GM12878 (cell line): ENCODE data around the gene SUPT7L. TPM values are rescaled to one million over a fixed set of nuclear protein-coding genes. Genes with fewer than 3 reads are reported as not detected.

Experiments
- ATAC-seq: fragments of 200-7000 bp; cut with Tn5 transposase; 3 replicates; pipeline ENCODE4 v1.9.1; 2020; ENCODE audit warnings: mild to moderate bottlenecking, moderate library complexity
- BruUV-seq: library from RNA; stranded (reverse); fragments of 400-500 nt; replicated peaks from 2 replicates; lab custom pipeline; 2021; lab: Mats Ljungman, UMichigan
- CTCF ChIA-PET: fragments of 300-600 bp; sonication (Branson Sonifier 250); formaldehyde crosslinking; extraction: SDS; loops from one replicate; lab custom pipeline; 2021; ENCODE audit warnings: inconsistent platforms; lab: Yijun Ruan, JAX
- POLR2A ChIA-PET: fragments of 350-600 bp; formaldehyde crosslinking; extraction: SDS; loops from one replicate; lab custom pipeline; 2021; ENCODE audit warnings: inconsistent platforms; lab: Charles Lee
- RAD21 ChIA-PET: fragments of 300-600 bp; sonication (Branson Sonifier 250); formaldehyde crosslinking; loops from one replicate; lab custom pipeline; 2023; ENCODE audit warnings: antibody characterized with exemption; ENCODE audit not compliant: unreplicated experiment; lab: Charles Lee
- SMC1A ChIA-PET: fragments of 300-600 bp; sonication (Branson Sonifier 250); formaldehyde crosslinking; loops from one replicate; lab custom pipeline; 2023; ENCODE audit not compliant: unreplicated experiment, uncharacterized antibody; lab: Charles Lee
- DNase-seq: peaks from one replicate; pipeline ENCODE4 v3.0.0-alpha.2; 2011; ENCODE audit warnings: low read depth, low spot score
- FAIRE-seq: peaks from 3 replicates; lab custom pipeline; 2011; peaks lifted over from hg19 to GRCh38; lab: Jason Lieb, UNC
- H2AFZ ChIP-seq: 2 replicates; pipeline ENCODE4 v1.6.0; 2011; ENCODE audit warnings: low read depth, low read length, control low read depth; ENCODE audit not compliant: control insufficient read depth
- H3K27ac ChIP-seq: 2 replicates; pipeline ENCODE4 v1.5.1; 2011; ENCODE audit warnings: control low read depth; ENCODE audit not compliant: control insufficient read depth, insufficient read depth
- H3K27me3 ChIP-seq, 2 experiments: replicated peaks in 1 of 2; 2 replicates each; pipeline versions ENCODE4 v1.6.0 to v1.6.1; 2011; ENCODE audit warnings: low read length in 1 of 2; ENCODE audit not compliant: control insufficient read depth in 2 of 2, insufficient read depth in 2 of 2
- H3K36me3 ChIP-seq, 2 experiments: 2 replicates each; pipeline ENCODE4 v1.5.1; 2011; ENCODE audit warnings: low read length in 1 of 2; ENCODE audit not compliant: control insufficient read depth in 2 of 2, insufficient read depth in 2 of 2
- H3K4me1 ChIP-seq: 2 replicates; pipeline ENCODE4 v1.6.1; 2011; ENCODE audit warnings: mild to moderate bottlenecking, low read length, moderate library complexity, mixed read lengths; ENCODE audit not compliant: control insufficient read depth, insufficient read depth
- H3K4me2 ChIP-seq: 2 replicates; pipeline ENCODE4 v1.6.0; 2011; ENCODE audit warnings: control low read depth; ENCODE audit not compliant: control insufficient read depth, insufficient read depth
- H3K4me3 ChIP-seq: fragments of 200-600 bp; sonication (generic); 2 replicates; pipeline ENCODE4 v1.5.1; 2016
- H3K79me2 ChIP-seq: 2 replicates; pipeline ENCODE4 v1.6.0; 2011; ENCODE audit warnings: low read length; ENCODE audit not compliant: control insufficient read depth, insufficient read depth
- H3K9ac ChIP-seq: 2 replicates; pipeline ENCODE4 v1.8.0; 2011; ENCODE audit warnings: low read length, control low read depth, mixed read lengths; ENCODE audit not compliant: control insufficient read depth, insufficient read depth
- H3K9me3 ChIP-seq: replicated peaks from 3 replicates; pipeline ENCODE4 v1.5.1; 2011; ENCODE audit warnings: mild to moderate bottlenecking, low read length; ENCODE audit not compliant: control insufficient read depth, insufficient read depth
- H4K20me1 ChIP-seq: 2 replicates; pipeline ENCODE4 v1.6.0; 2011; ENCODE audit not compliant: control insufficient read depth, insufficient read depth
- CREM ChIP-seq: IDR thresholded peaks from 2 replicates; pipeline ENCODE4 v1.6.1; 2014; ENCODE audit warnings: antibody characterized with exemption, low read depth
- CUX1 ChIP-seq: IDR thresholded peaks from 2 replicates; pipeline ENCODE4 v1.6.1; 2012; ENCODE audit warnings: improper control_type of control experiment, low read depth, low read length; ENCODE audit not compliant: insufficient replicate concordance
- E2F8 ChIP-seq: fragments of 450-650 bp; IDR thresholded peaks from 2 replicates; pipeline ENCODE4 v1.6.1; 2018; ENCODE audit warnings: mild to moderate bottlenecking, low read depth, moderate library complexity; ENCODE audit not compliant: partially characterized antibody
- HCFC1 ChIP-seq: fragments of 150-350 bp; IDR thresholded peaks from 2 replicates; pipeline ENCODE4 v1.6.1; 2014; ENCODE audit warnings: low read length
- MEF2A ChIP-seq: IDR thresholded peaks from 2 replicates; pipeline ENCODE4 v1.6.1; 2011; ENCODE audit warnings: low read depth, mild to moderate bottlenecking, low read length, moderate library complexity; ENCODE audit not compliant: insufficient read depth
- MYC ChIP-seq: IDR thresholded peaks from 2 replicates; pipeline ENCODE4 v1.6.1; 2011; ENCODE audit warnings: mild to moderate bottlenecking, low read length, moderate library complexity, inconsistent platforms; ENCODE audit not compliant: insufficient read depth, insufficient replicate concordance, insufficient read length, severe bottlenecking
- NBN ChIP-seq: fragments of 450-650 bp; IDR thresholded peaks from 2 replicates; pipeline ENCODE4 v1.6.1; 2016
- NR2C1 ChIP-seq: fragments of 450-650 bp; IDR thresholded peaks from 2 replicates; pipeline ENCODE4 v1.6.1; 2017; ENCODE audit warnings: antibody characterized with exemption, mild to moderate bottlenecking, moderate library complexity
- PAX5 ChIP-seq: IDR thresholded peaks from 2 replicates; pipeline ENCODE4 v1.6.1; 2011; ENCODE audit warnings: low read depth, low read length, borderline replicate concordance
- PML ChIP-seq: IDR thresholded peaks from 2 replicates; pipeline ENCODE4 v1.6.1; 2012; ENCODE audit warnings: low read length, inconsistent platforms
- RAD51 ChIP-seq: fragments of 450-650 bp; IDR thresholded peaks from 2 replicates; pipeline ENCODE4 v1.6.1; 2016; ENCODE audit warnings: moderate library complexity, mild to moderate bottlenecking, inconsistent platforms
- RELB ChIP-seq: fragments of 450-650 bp; IDR thresholded peaks from 2 replicates; pipeline ENCODE4 v1.6.1; 2017; ENCODE audit warnings: low read depth, mild to moderate bottlenecking, moderate library complexity
- SIX5 ChIP-seq: IDR thresholded peaks from 2 replicates; pipeline ENCODE4 v1.6.1; 2011; ENCODE audit warnings: mild to moderate bottlenecking, low read depth, low read length, moderate library complexity; ENCODE audit not compliant: severe bottlenecking
- ZNF217 ChIP-seq: fragments of 450-650 bp; IDR thresholded peaks from 2 replicates; pipeline ENCODE4 v1.6.1; 2017; ENCODE audit warnings: antibody characterized with exemption, mild to moderate bottlenecking
- ZZZ3 ChIP-seq: IDR thresholded peaks from 2 replicates; pipeline ENCODE4 v1.6.1; 2011; ENCODE audit warnings: low read depth; ENCODE audit not compliant: control insufficient read depth, insufficient read length
- WGBS: methylation state at CpG from one replicate; pipeline ENCODE4 v1.1.6; 2016; ENCODE audit warnings: low lambda C conversion rate; ENCODE audit not compliant: insufficient replicate concordance, insufficient coverage; ENCODE audit errors: missing lambda C conversion rate; 5-methylcytosine and 5-hydroxymethylcytosine counted together
- in situ Hi-C: fragments of 300-500 bp; cut with MboI; formaldehyde crosslinking; loops from 9 replicates; pipeline ENCODE4 v1.14.3; 2018; ENCODE audit warnings: mixed read lengths
- intact Hi-C: fragments of 100-400 bp; cut with micrococcal nuclease; formaldehyde crosslinking; loops from one replicate; pipeline ENCODE4 v1.14.2; 2022; ENCODE audit not compliant: unreplicated experiment
- polyA plus RNA-seq, 11 experiments: library from polyadenylated mRNA; depleted of rRNA in 4 of 11; unstranded in 6 of 11; stranded (reverse) in 5 of 11; fragments of >200 nt; fragmentation: Nextera tagmentation in 4 of 11; fragmentation: Illumina TruSeq in 1 of 11; extraction: Ambion mirVana in 4 of 11; extraction: Trizol in 1 of 11; gene quantifications; 1 replicate in 1 of 11; 2 replicates in 10 of 11; pipeline versions ENCODE4 v1.2.1 to v1.2.3, GENCODE V29; 2011 to 2016; ENCODE audit warnings: inconsistent platforms in 2 of 11, missing spikeins in 2 of 11, low read depth in 1 of 11
- total RNA-seq, 4 experiments: library from RNA; depleted of rRNA in 3 of 4; stranded (reverse); fragments of >200 nt in 3 of 4; fragmentation: Illumina TruSeq in 1 of 4; extraction: Trizol in 1 of 4; gene quantifications; 2 replicates each; pipeline versions ENCODE4 v1.2.1 to v1.2.3, GENCODE V29; 2013 to 2021

SUPT7L gene
- total and polyA plus RNA-seq, 10 of the 15 experiments (the other 5 are each of a cell fraction or from before 2014, with no cell fraction given) = 10.2 to 43.7 (median 21.3) TPM

GRCh38 chr2:27712522-27712921 is 49.1 kb upstream of the SUPT7L start:
- Histone ChIP-seq H3K4me2 (no peak overlapping the region), H3K36me3 (no peaks in the 10 kb centered on the region), H3K79me2 (no peaks in the 10 kb centered on the region), H3K4me1 (no peaks in the 10 kb centered on the region; the same call in 1 of the 2 replicates), H3K27ac (no peak overlapping the region), H3K27me3 (no peaks in the 10 kb centered on the region; a peak in 1 of 4 replicates), H2AFZ (no peak overlapping the region), H3K9ac (no peak overlapping the region), H3K9me3 (no peaks in the 10 kb centered on the region), H4K20me1 (no peaks in the 10 kb centered on the region), H3K4me3 (no peak overlapping the region)
- RAD21 ChIA-PET = interaction anchor here (1.2 kb wide), 1 partner anchor 9 kb away, joined by 3 read pairs; no protein-coding TSS in a partner anchor
- intact Hi-C loops (no loop called here), in situ Hi-C loops (no loop called here)
- WGBS = 9% methylated on average over 1 of the region's 1 CpG
- CTCF ChIA-PET = interaction anchor here (1.0 to 2.9 kb wide), 4 partner anchors 9 to 447 kb away, joined by 3 to 12 read pairs (median 4); no protein-coding TSS in a partner anchor
- FAIRE-seq (no peak), ATAC-seq (no peak), DNase-seq (no peak)
- BruUV-seq = no TSS peak
- SMC1A ChIA-PET = interaction anchor here (1.7 kb wide), 1 partner anchor 9 kb away, joined by 6 read pairs; no protein-coding TSS in a partner anchor
- POLR2A ChIA-PET = interaction anchor here (0.5 to 1.7 kb wide), 2 partner anchors 11 to 52 kb away, joined by 3 to 5 read pairs; no protein-coding TSS in a partner anchor
- TF ChIP-seq PML (no peak), CREM (no peak), ZNF217 (no peak), PAX5 (no peak), SIX5 (no peak), E2F8 (no peak), HCFC1 (no peak), MEF2A (no peak), NBN (no peak), RELB (no peak), CUX1 (no peak), RAD51 (no peak), NR2C1 (no peak), ZZZ3 (no peak), MYC (no peak)
